HG02981 (cell line): Measurements from ENCODE around the gene IFIT1B.
A peak's percentile ranks its signal among the peaks of the same experiment; 100 is the strongest.
"Not testable (repeated sequence)": the region's sequence is repeated elsewhere in the genome, so short reads cannot be mapped to it uniquely, and the experiment has no call there.

Source experiments
- ATAC-seq: cut with Tn5 transposase; IDR thresholded peaks from one replicate; pipeline ENCODE4 v1.9.1; 2021; ENCODE audit warnings: mild to moderate bottlenecking, moderate library complexity; ENCODE audit not compliant: unreplicated experiment

Gene IFIT1B

GRCh38 chr10:89410551-89410950 is 32.7 kb downstream of the IFIT1B start:
- ATAC-seq, result not testable (repeated sequence)

GRCh38 chr10:89411135-89411534 is 33.3 kb downstream of the IFIT1B start:
- ATAC-seq, result not testable (repeated sequence)

DNA sequence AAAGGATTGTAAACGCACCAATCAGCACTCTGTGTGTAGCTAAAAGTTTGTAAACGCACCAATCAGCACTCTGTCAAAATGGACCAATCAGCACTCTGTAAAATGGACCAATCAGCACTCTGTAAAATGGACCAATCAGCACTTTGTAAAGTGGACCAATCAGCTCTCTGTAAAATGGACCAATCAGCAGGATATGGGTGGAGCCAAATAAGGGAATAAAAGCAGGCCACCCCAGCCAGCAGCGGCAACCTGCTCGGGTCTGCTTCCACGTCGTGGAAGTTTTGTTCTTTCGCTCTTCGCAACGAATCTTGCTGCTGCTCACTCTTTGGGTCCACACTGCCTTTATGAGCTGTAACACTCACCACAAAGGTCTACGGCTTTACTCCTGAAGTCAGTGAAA is 34.4 kb downstream of the IFIT1B start:
- ATAC-seq, result not testable (repeated sequence)

DNA sequence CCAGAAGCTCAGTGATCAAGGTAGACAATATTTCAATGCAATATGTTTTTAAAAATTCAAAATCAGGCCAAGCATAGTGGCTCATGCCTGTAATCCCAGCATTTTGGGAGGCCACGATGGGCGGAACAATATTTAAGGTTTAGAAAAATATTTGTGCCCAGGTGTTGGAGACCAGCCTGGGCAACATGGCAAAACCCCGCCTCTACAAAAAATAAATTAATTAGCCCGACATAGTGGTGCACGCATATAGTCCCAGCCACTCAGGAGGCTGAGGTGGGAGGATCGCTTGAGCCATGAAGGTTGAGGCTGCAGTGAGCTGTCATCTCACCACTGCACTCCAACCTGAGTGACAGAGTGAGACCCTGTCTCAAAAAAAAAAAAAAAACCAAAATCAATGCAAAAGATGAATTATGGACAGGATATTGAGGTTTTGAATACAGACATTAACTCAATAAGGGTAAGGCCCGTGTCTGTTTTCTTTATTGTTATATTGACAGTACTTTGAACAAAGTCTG is 35.6 kb downstream of the IFIT1B start:
- no peak for ATAC-seq

- peak; percentile 75 for ATAC-seq
These were observed 36.5 kb downstream of the IFIT1B start, which contains the start of gene IFIT5 for GRCh38 chr10:89414146-89414878. IFIT5 (plus strand) TSS chr10:89414568; CDS start chr10:89414799, 231 bp downstream.

- ATAC-seq, result peak; percentile 33
These were observed 37.3 kb downstream of the IFIT1B start for GRCh38 chr10:89414879-89415821.

GRCh38 chr10:89416465-89416864 is 38.6 kb downstream of the IFIT1B start:
- ATAC-seq, result no peak

DNA sequence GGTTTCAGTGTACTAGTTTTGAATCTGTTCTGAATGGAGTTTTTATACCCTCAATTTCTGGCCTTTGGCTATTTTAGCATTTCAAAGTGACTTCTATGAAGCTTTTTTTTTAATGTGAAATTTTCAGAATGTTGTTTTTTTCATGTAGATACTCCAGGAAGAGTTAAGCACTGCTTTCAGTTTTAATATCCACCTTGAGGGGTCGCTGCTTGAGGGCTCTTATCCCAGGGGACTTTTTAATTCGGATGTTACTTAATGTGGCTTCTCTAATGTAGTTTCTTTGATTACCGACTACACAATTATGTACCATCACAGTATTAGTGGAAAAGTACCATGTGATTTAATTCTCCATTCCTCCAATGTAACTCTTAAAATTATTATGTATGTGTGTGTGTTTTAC is 41.7 kb downstream of the IFIT1B start:
- no peak for ATAC-seq

GRCh38 chr10:89421018-89421476 is 43.2 kb downstream of the IFIT1B start:
- no peak for ATAC-seq

GRCh38 chr10:89425000-89425399 is 47.1 kb downstream of the IFIT1B start:
- no peak for ATAC-seq

DNA sequence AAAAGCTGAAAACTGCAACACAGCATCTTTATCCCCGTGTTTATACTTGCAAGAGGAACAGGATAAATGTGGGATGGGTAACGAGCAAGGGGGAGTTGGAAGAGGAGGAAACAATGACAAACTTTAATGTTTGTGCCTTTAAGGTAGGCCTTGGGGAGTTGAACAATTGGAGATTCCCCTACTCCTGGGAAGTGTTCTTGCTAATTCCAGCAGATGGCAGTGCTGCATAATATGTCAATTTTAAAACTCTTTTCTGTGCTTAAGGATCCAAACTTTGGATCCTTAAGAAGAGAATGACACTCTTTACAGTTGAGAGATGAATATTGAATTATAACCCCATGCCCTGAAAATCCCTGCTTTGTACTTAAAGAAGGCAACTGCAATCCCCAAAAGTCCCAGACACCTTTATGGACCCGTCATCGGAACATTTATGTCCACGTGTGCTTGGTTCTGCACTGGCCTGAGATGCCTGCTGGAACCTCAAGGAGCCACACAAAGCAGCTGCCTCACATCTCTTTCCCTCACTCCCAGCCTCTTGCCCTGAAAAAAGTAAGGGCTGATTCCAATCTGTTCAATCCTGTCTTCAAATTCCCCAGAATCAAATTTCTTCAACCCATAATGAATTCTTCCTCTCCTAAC is 48.5 kb downstream of the IFIT1B start:
- ATAC-seq, result peak; percentile 55

- no peak for ATAC-seq
These were observed 49.8 kb downstream of the IFIT1B start for GRCh38 chr10:89427629-89428028.

GRCh38 chr10:89428877-89429276 is 51.0 kb downstream of the IFIT1B start:
- ATAC-seq, result no peak

- ATAC-seq, result no peak
These were observed 54.1 kb downstream of the IFIT1B start for GRCh38 chr10:89431977-89432376.
